Right kidney (tissue), 1 donor: ENCODE measurements around the gene MAPKAPK5.
"Not testable (repeated sequence)": the region's sequence is repeated elsewhere in the genome, so short reads cannot be mapped to it uniquely, and the experiment has no call there.

Experiments
- DNase-seq: peaks from one replicate; pipeline ENCODE4 v3.0.0-alpha.2; 2016

MAPKAPK5 gene

GRCh38 chr12:111826316-111826715 lies 15.7 kb upstream of the MAPKAPK5 start:
- DNase-seq, result no peak

GRCh38 chr12:111826992-111827391 lies 15.0 kb upstream of the MAPKAPK5 start:
- no peak for DNase-seq

GRCh38 chr12:111827907-111828306 lies 14.1 kb upstream of the MAPKAPK5 start:
- DNase-seq, result no peak

- DNase-seq, result no peak
Measured at GRCh38 chr12:111828338-111828979, 13.6 kb upstream of the MAPKAPK5 start.

GRCh38 chr12:111829635-111830034 lies 12.4 kb upstream of the MAPKAPK5 start:
- DNase-seq, result not testable (repeated sequence)

GRCh38 chr12:111834740-111835386 lies 7.2 kb upstream of the MAPKAPK5 start:
- DNase-seq, result not testable (repeated sequence)

- DNase-seq, result not testable (repeated sequence)
Measured at GRCh38 chr12:111835531-111836181, 6.4 kb upstream of the MAPKAPK5 start.

- no peak for DNase-seq
Measured at GRCh38 chr12:111838353-111838752, 3.7 kb upstream of the MAPKAPK5 start.

GRCh38 chr12:111840807-111841206 lies 1.2 kb upstream of the MAPKAPK5 start:
- no peak for DNase-seq

- no peak for DNase-seq
Measured at GRCh38 chr12:111841236-111841749, 735 bp upstream of the MAPKAPK5 start.

GRCh38 chr12:111842556-111843396 lies 748 bp downstream of the MAPKAPK5 start:
- DNase-seq, result no peak

GRCh38 chr12:111846016-111846415 lies 4.0 kb downstream of the MAPKAPK5 start:
- DNase-seq, result no peak

GRCh38 chr12:111850526-111850925 lies 8.5 kb downstream of the MAPKAPK5 start:
- DNase-seq, result no peak

- DNase-seq, result no peak
Measured at GRCh38 chr12:111858186-111858585, 16.2 kb downstream of the MAPKAPK5 start.

- no peak for DNase-seq
Measured at GRCh38 chr12:111858778-111859177, 16.8 kb downstream of the MAPKAPK5 start.

- DNase-seq, result no peak
Measured at GRCh38 chr12:111864913-111865312, 22.9 kb downstream of the MAPKAPK5 start.

GRCh38 chr12:111867531-111867930 lies 25.5 kb downstream of the MAPKAPK5 start:
- DNase-seq, result no peak

GRCh38 chr12:111868676-111869588 lies 26.9 kb downstream of the MAPKAPK5 start:
- no peak for DNase-seq

- DNase-seq, result no peak
Measured at GRCh38 chr12:111869671-111870070, 27.6 kb downstream of the MAPKAPK5 start.

GRCh38 chr12:111870216-111870615 lies 28.2 kb downstream of the MAPKAPK5 start:
- no peak for DNase-seq

- no peak for DNase-seq
Measured at GRCh38 chr12:111870706-111871105, 28.7 kb downstream of the MAPKAPK5 start.
